Measurements from ENCODE around the gene MB.

Gene MB

GRCh38 chr22:35597692-35598395 lies 19.3 kb downstream of the MB start:
- no peak for DNase-seq (ENCODE audit: low spot score)

DNA sequence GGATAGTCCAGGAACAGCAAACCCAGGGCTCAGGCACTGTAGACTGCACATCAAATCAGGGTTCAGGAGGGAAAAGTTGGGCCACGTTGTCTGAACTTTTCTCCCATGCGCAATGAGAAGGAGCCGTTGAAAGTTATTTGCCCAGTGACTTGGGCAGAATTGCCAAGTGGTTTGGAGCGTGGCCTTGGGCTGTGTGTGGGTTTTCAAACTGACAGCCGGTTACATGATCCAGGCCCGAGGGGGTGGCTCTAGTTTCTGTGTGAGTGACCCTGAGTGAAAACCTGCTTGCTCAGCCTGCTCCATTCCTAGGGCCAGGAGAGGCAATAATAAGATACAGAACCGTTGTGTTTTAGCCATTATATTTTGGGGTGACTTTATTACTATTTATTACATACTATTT lies 20.3 kb downstream of the MB start:
- DNase-seq (ENCODE audit: low spot score), result no peak

DNA sequence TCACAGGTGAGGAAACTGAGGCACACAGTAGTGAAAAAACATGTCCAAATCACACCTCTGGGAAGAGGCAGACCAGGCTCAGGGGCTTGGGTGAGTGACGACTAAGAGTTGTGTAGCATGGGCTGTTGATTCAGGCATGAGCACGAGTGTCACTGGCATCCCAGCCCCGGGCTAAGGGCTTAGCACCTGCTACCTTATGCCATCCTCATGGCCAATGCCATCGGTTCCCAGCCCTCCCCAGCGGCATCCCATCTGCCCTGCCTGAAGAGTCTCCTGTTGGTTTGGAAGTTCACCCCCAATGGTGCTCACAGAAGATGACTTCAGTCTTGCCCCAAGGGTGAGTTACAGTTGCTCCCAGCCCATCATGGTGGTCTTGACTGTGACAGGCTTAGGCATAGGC lies 22.4 kb downstream of the MB start:
- DNase-seq (ENCODE audit: low spot score), result no peak

GRCh38 chr22:35593891-35594470 lies 23.1 kb downstream of the MB start:
- no peak for DNase-seq (ENCODE audit: low spot score)

DNA sequence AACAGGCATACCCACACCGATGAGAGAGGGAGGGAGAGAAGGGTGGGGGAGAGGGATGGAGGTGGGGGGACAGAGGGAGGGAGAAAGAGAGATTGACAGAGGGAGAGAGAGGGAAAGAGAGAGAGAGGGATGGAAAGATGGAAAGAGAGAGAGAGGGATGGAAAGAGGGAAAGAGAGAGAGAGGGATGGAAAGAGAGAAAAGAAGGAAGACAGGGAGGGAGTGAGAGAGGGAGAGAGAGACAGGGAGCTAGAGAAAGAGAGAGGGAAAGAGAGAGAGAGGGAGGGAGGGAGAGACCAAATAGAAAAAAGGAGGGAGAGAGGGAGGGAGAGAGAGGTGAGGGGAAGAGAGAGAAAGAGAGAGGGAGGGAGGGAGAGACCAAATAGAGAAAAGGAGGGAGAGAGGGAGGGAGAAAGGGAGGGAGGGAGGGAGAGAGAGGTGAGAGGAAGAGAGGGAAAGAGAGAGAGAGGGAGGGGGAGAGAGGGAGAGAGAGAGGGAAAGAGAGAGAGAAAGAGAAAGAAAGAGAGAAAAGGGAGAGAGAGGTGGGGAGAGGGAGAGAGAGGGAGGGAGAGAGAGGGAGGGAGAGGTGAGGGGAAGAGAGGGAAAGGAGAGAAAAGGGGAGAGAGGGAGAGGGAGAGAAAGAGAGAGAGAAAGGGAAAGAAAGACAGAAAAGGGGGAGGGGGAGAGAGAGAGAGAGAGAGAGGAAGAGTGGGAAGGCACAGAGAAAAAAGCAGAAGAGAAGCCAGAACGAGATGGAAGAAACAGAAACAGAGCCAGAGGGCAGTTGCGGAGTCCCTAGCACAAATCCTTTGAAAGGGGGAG lies 23.8 kb downstream of the MB start:
- no peak for DNase-seq (ENCODE audit: low spot score)

- no peak for DNase-seq (ENCODE audit: low spot score)
Measured at GRCh38 chr22:35592418-35592967, 24.6 kb downstream of the MB start.

DNA sequence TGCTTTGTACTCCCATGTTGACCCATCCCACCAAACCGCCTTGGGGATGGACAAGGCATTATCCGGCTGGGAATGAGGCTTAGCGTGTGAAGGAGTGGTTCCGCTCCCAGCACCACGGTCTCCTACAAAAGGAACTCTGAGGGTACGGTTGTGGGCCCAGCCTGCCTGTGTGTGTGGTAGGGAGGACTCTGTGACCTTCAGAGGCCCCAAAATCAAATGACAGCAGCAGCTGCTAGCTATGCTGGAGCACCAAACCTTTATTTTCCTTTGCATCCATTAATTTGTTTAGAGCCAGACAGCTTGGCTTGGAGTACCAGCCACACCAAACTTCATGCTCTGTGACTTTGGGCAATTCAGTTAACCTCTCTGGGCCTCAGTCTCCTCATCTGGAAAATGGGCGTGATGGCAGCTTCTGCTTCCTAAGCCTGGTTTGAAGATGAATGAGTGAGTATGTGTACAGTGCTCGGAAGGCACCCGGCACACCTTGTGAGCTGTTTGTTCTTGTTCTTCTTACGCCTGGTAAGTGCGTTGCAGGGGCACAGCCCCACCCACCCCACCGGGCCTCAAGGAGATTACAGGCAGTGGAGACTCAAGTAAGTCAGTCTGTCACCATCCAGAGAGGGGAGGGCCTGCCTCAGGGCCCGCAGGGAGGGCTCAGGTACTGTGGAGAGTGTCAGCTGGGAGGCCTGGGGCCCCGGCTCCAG lies 25.3 kb downstream of the MB start:
- no peak for DNase-seq (ENCODE audit: low spot score)

GRCh38 chr22:35590634-35591295 lies 26.4 kb downstream of the MB start:
- DNase-seq (ENCODE audit: low spot score), result no peak

DNA sequence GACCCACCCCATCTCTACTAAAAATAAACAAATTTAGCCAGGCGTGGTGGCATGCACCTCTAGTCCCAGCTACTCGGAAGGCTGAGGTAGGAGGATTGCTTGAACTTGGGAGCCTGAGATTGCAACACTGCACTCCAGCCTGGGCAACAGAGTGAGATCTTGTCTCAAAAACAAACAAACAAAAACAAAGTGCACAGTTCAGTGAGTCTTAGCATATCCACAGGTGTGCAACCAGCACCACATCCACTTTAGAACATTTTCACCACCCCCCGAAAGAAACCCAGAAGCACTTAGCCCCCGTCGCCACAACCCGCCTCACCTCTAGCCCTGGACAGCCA lies 27.4 kb downstream of the MB start:
- no peak for DNase-seq (ENCODE audit: low spot score)

DNA sequence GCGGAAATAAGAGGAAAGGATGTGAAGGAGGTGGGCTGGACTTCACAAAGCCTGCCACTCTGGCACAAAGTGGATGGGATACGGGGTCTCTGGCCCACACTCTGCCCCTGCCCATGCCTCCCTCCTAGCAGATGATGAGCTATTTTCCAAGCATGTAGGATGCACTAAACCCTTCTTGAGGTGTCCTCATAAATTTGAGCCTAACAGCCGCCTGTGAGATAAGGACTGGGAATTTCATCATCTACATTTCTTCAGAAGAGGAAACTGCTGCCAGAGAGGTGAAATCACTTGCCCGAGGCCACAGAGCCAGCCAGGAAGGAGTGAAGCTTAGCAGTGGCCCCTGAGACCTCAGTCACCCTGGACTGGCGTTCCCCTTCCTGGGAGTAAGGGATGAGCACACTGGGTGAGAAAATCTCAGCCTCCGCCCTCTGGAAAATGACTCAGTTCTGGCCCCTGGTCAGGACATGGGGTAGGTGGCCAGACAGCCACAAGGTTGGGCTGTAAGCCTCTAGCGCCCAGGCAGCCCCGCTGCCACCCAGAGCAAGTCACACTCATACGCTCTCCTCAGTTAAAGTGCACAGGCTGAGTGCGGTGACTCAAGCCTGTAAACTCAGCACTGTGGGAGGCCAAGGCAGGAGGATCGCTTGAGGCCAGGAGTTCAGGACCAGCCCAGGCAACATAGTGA lies 27.9 kb downstream of the MB start:
- no peak for DNase-seq (ENCODE audit: low spot score)

DNA sequence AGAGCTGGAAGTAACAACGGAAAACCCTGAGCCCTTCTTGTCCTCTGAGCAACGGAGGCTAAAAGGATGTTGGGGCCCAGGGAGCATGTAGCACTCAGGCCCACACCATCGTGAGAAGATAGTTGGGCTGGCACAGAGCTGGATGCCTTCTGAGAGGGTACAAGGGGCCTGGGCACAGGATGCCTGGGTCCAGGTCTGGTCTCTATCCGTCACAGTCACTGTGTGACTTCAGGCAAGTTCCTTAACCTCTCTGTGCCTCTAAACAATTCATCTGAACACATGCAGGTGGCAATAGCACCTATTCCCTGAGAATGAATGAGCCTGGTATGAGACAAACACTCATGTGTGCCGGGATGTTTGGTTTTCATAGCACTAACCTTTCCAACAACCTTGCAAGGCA lies 29.2 kb downstream of the MB start:
- DNase-seq (ENCODE audit: low spot score), result no peak

DNA sequence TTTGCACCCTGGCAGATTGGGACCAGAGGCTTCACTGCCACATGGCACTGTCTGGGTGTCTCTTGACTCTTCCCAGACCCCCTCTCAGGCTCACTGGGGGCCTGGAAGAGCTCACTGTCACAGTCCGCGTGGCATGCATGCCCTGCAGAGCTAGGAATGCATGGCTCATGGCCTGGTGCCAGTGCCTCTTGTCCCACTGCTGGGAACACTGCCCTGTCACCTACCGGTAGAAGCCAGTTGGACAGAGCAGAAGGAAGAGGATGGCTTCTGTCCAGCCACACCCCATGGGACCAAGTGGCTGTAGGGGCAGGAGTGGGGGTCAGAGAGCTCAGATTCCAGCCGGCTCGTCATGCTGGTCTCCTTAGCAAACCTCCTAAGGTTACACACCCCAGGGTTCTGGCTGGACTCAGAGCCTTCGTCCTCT lies 29.7 kb downstream of the MB start:
- no peak for DNase-seq (ENCODE audit: low spot score)

DNA sequence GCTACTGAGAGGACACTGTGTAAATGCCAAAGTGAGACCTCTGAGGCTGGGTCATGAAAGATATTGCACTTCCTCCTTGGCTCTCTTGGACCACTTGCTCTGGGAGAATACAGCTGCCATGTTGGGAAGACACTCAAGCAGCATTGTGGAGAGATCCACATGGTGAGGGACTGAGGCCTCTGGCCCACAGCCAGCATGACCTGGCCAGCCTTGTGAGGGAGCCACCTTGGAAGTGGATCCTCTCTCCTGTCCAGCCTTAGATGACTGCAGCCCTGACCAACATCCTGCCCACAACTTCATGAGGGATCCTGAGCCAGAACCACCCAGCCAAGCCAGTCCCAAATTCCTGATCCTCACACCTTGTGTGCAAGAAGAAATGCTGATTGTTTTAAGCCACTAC lies 30.4 kb downstream of the MB start:
- DNase-seq (ENCODE audit: low spot score), result no peak

DNA sequence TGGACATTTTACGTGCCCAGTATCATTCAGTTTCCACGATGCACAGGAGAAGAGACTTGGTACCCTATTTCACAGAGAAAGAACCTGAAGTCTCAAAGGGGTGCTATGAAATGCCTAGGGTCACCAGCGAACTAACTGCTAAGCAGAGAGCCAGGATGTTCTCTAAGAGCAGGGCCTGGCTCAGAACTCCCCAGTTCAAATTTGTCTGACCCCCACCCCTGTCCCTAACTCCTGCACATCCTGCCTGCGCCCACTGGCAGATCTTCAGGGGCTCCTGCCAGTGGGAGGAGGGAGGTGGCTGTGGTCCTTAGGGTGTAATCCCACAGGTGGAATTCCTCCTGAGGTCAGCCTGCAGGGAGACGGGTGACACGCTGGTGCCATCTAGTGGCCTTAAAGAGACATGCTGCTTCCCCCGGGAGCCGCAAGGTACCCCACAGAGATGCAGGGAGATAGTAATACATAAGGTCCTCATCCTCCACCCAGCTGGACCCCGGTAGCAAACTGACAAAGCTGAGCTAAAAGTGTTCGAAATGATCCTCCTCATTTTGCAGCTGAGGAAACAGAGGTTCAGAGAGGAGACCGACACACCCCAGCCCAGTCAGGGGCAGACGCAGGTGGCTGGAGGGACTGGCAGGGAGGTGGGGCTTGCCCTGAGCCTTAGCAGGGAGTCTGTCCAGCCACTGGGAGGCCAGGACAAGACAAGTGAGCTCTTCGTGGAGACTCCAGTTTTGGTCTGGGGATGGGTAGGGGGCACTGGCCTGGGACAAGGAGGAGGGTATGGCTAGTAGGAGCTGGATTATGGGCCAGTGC lies 34.1 kb downstream of the MB start:
- peak; percentile 75 for DNase-seq (ENCODE audit: low spot score)

- DNase-seq (ENCODE audit: low spot score), result no peak
Measured at GRCh38 chr22:35582218-35582860, 34.8 kb downstream of the MB start.

GRCh38 chr22:35581023-35581413 lies 36.1 kb downstream of the MB start:
- no peak for DNase-seq (ENCODE audit: low spot score)

DNA sequence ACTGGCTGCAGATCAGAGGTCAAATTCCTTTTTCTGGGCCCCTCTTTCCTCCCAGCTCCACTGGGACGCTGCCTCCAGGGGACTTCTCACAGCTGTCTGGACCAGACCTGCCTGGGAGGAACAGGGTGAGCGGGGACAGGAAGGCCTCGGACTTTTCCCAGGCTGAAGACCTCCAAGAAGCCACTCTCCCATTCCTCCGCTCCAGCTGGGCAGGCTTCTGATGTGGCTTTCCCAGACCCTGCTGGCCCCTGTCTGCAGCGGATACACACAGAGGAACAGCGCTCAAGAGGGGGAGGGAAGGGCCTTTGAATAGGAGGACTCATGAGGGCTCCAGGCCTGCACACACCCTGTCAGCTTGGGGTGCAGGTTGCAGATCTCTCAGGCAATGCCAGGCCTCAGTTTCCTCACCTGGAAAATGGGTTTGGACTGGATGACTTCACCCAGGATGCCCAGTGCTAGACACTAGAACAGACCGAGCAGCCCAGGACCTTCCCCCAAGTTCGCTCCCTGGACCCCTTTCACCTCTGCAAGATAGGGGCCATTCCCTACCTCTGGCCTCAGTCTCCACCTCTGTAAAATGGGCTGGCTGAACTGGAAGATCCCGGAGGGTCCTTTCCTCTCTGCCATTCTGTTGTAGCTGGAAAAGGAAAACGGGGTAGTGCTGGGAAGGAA lies 36.6 kb downstream of the MB start:
- no peak for DNase-seq (ENCODE audit: low spot score)

GRCh38 chr22:35578836-35579575 lies 38.1 kb downstream of the MB start:
- DNase-seq (ENCODE audit: low spot score), result no peak

All from SK-N-DZ (cell line).